Neural crest cell (in vitro differentiated cells): ENCODE data around the gene RHOXF2B. TPM values are rescaled to one million over a fixed set of nuclear protein-coding genes. Genes with fewer than 3 reads are reported as not detected.
"Not testable (repeated sequence)": the region's sequence is repeated elsewhere in the genome, so short reads cannot be mapped to it uniquely, and the experiment has no call there.

Experiments used
- DNase-seq: peaks from one replicate; pipeline ENCODE4 v3.0.0; 2021; ENCODE audit warnings: low read depth, mixed read lengths, low spot score
- H3K27ac Mint-ChIP-seq: one replicate; pipeline ENCODE4 v1.8.0; 2021; ENCODE audit warnings: mild to moderate bottlenecking, mixed read lengths; ENCODE audit not compliant: unreplicated experiment
- H3K27me3 Mint-ChIP-seq: 2 replicates; pipeline ENCODE4 v1.8.0; 2021; ENCODE audit warnings: low read depth, mild to moderate bottlenecking, mixed read lengths
- H3K36me3 Mint-ChIP-seq: 2 replicates; pipeline ENCODE4 v1.8.0; 2021; ENCODE audit warnings: low read depth, mild to moderate bottlenecking, mixed read lengths
- H3K4me1 Mint-ChIP-seq: 2 replicates; pipeline ENCODE4 v1.8.0; 2021; ENCODE audit warnings: mixed read lengths
- H3K4me3 Mint-ChIP-seq: one replicate; pipeline ENCODE4 v1.8.0; 2021; ENCODE audit warnings: mild to moderate bottlenecking, mixed read lengths
- H3K9me3 Mint-ChIP-seq: 2 replicates; pipeline ENCODE4 v1.8.0; 2021; ENCODE audit warnings: mixed read lengths
- long read RNA-seq: library from polyadenylated mRNA; unstranded; transcript quantifications from one replicate; pipeline ENCODE4 v2.0.0, GENCODE V29; 2020
- total RNA-seq: library from RNA; stranded (reverse); gene quantifications from 2 replicates; pipeline ENCODE4 v1.2.1, GENCODE V29; 2021
- TF ChIP-seq, protein P1 (sequence below): fragments of 200-600 bp; sonication (generic); conservative IDR thresholded peaks from 2 replicates; pipeline ENCODE4 v1.5.0; 2021; ENCODE audit warnings: antibody characterized with exemption, mild to moderate bottlenecking

RHOXF2B gene
- total RNA-seq = not detected in 2 replicates
- long read RNA-seq = 0 reads

DNA sequence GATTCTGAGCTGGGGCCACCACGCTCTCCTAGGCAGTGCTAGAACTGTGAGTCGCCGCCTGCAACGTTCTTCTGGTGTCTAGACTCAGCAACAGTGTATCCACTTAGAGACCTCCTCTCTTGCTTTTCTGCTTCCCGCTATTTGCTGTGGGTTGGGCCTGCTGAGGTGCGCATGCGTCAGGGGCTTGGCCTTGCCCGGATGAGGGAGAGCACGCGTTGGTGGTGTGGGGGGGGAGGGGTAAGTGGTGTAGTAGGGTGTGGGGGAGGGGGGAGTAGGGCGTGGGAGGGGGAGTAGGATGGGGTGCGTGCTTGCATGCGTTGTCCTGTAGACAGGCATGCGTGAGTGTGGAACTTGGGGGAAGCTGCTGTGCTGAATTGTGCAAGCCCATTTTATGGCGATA lies at the start of gene RHOXF2B:
RHOXF2B (minus strand) TSS at position 101 of the 400 bp plus-strand sequence. CDS start 138 bp downstream, outside the sequence.
- H3K27ac Mint-ChIP-seq, H3K27me3 Mint-ChIP-seq, H3K9me3 Mint-ChIP-seq, H3K4me1 Mint-ChIP-seq, H3K36me3 Mint-ChIP-seq, H3K4me3 Mint-ChIP-seq, DNase-seq: not testable (repeated sequence)

- peaks cover 5% of the 10 kb centered on the region for H3K9me3 Mint-ChIP-seq
- no peak overlapping the region for H3K4me3 Mint-ChIP-seq
- H3K36me3 Mint-ChIP-seq = peaks cover 3% of the 10 kb centered on the region
- no peaks in the 10 kb centered on the region for H3K27me3 Mint-ChIP-seq
- no peaks in the 10 kb centered on the region for H3K4me1 Mint-ChIP-seq
- DNase-seq = no peak
- H3K27ac Mint-ChIP-seq = no peak overlapping the region
- TF ChIP-seq, protein P1, sequence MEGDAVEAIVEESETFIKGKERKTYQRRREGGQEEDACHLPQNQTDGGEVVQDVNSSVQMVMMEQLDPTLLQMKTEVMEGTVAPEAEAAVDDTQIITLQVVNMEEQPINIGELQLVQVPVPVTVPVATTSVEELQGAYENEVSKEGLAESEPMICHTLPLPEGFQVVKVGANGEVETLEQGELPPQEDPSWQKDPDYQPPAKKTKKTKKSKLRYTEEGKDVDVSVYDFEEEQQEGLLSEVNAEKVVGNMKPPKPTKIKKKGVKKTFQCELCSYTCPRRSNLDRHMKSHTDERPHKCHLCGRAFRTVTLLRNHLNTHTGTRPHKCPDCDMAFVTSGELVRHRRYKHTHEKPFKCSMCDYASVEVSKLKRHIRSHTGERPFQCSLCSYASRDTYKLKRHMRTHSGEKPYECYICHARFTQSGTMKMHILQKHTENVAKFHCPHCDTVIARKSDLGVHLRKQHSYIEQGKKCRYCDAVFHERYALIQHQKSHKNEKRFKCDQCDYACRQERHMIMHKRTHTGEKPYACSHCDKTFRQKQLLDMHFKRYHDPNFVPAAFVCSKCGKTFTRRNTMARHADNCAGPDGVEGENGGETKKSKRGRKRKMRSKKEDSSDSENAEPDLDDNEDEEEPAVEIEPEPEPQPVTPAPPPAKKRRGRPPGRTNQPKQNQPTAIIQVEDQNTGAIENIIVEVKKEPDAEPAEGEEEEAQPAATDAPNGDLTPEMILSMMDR = no peak
These were observed 48.0 kb upstream of the RHOXF2B start for GRCh38 chrX:120125444-120125843.

GRCh38 chrX:120120223-120120622 lies 42.7 kb upstream of the RHOXF2B start:
- Mint-ChIP-seq H3K9me3 (no peaks in the 10 kb centered on the region), H3K27me3 (no peaks in the 10 kb centered on the region), H3K4me3 (no peak overlapping the region), H3K36me3 (no peaks in the 10 kb centered on the region), H3K27ac (no peak overlapping the region), H3K4me1 (no peaks in the 10 kb centered on the region)
- DNase-seq = no peak
- TF ChIP-seq, protein P1 = no peak

DNA sequence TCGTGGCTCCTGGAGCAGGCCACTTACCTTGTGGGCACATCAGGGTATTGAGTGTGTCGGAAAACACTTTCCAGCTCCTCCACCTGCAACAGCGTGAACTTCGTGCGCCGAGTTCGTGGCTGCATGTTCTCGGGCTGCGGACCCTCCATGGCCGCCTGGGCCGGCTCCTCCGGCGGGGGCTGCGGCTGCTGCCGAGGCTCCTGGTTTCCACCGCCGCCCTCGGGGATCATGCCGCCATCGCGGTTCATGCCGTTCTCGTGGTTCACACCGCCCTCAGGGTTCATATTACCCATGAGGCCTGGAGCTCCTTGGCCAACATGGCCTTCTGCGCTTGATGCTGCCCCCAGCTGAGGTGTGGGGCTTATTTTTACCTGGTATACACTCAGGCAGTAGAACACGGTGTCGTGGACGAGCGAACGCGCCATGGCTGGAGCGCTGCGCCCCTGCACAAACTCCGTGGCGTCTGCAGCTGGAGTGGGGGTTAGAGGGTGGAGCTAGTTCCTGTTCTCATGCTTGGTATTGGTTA lies 38.0 kb upstream of the RHOXF2B start, which contains the start of gene RHOXF1:
RHOXF1 (minus strand) TSS at position 476 of the 526 bp plus-strand sequence; CDS start at position 425, 51 bp downstream.
- H3K27ac Mint-ChIP-seq = no peak within 1 kb of the TSS
- H3K27me3 Mint-ChIP-seq = no peaks in the 10 kb centered on the region
- peaks cover 4% of the 10 kb centered on the region for H3K9me3 Mint-ChIP-seq
- no peak for DNase-seq
- TF ChIP-seq, protein P1 = no peak
- no peaks in the 10 kb centered on the region for H3K36me3 Mint-ChIP-seq
- H3K4me3 Mint-ChIP-seq = no peak within 1 kb of the TSS
- no peaks in the 10 kb centered on the region for H3K4me1 Mint-ChIP-seq

- H3K27me3 Mint-ChIP-seq = no peaks in the 10 kb centered on the region
- H3K4me1 Mint-ChIP-seq = no peaks in the 10 kb centered on the region
These were observed 34.1 kb upstream of the RHOXF2B start for GRCh38 chrX:120111611-120112010.

DNA sequence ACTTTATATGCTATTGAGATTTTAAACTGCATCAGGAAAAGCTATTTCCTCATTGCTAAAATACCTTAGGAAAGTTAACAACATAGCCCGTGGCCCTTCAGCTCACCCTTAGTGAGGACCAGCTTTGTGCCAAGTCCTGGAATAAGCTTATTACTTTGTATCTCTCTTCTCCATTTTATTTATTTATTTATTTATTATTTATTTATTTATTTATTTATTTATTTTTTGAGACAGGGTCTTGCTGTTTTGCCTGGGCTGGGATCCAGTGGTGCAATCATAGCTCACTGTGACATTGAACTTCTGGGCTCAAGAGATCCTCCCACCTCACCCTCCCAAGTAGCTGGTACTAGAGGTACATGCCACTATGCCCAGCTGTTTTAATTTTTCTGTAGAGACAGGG lies 31.9 kb upstream of the RHOXF2B start:
- H3K27me3 Mint-ChIP-seq = no peaks in the 10 kb centered on the region
- H3K36me3 Mint-ChIP-seq = no peaks in the 10 kb centered on the region
- H3K27ac Mint-ChIP-seq = no peak overlapping the region
- peaks cover 8% of the 10 kb centered on the region for H3K9me3 Mint-ChIP-seq
- H3K4me1 Mint-ChIP-seq = no peaks in the 10 kb centered on the region
- no peak overlapping the region for H3K4me3 Mint-ChIP-seq
- TF ChIP-seq, protein P1 = no peak
- DNase-seq = no peak

More at GRCh38 chrX:120111611-120112010, 34.1 kb upstream of the RHOXF2B start:
- Mint-ChIP-seq H3K36me3 (no peaks in the 10 kb centered on the region), H3K4me3 (no peak overlapping the region), H3K27ac (no peak overlapping the region), H3K9me3 (peaks cover 6% of the 10 kb centered on the region)
- TF ChIP-seq, protein P1 = no peak
- DNase-seq = no peak

- H3K4me3 Mint-ChIP-seq, H3K36me3 Mint-ChIP-seq, DNase-seq, H3K27ac Mint-ChIP-seq, H3K27me3 Mint-ChIP-seq, H3K4me1 Mint-ChIP-seq: not testable (repeated sequence)
- H3K9me3 Mint-ChIP-seq = peaks cover 18% of the 10 kb centered on the region
These were observed 27.2 kb upstream of the RHOXF2B start for GRCh38 chrX:120104707-120105106.

GRCh38 chrX:120101057-120101456 lies 23.6 kb upstream of the RHOXF2B start:
- H3K27ac Mint-ChIP-seq, H3K4me1 Mint-ChIP-seq, DNase-seq, H3K27me3 Mint-ChIP-seq, H3K4me3 Mint-ChIP-seq, H3K36me3 Mint-ChIP-seq: not testable (repeated sequence)
- H3K9me3 Mint-ChIP-seq = peaks cover 19% of the 10 kb centered on the region
